ENCODE data around the gene ITGB1BP2.
"Not testable (repeated sequence)": the region's sequence is repeated elsewhere in the genome, so short reads cannot be mapped to it uniquely, and the experiment has no call there.

Gene ITGB1BP2

DNA sequence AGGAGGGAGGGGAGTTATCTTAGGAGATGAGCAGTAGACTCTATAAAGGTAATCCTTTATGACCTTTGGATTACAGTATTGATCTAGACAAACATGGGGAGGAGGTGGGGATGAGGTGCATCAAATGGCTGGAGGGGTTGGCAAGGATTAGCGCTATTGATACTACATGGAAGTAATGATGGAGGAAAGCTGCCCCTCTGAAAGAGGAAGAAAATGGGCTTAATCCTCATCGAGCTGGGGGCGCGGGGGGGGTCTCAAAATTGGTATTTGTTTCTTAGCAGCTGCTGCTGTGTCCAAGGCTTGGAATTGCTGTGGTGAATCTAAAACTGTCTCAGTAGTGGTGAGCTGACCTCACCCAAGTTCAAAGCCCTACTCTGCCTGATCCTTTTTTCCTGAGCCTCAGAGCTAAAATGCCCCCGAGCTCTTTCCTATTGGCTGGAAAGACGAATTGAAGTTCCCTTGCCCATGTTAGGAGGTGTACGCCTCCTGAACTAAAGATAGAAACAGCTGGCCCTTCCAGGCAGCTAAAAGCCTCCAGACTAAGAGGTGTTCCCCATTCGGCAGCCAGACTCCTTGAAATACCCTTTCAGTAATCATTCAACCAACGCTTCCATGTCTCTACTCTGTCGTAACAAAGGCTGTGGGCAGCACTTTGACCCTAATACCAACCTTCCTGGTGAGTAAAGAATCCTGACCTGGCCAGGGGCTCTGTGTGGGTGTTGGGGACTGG is at the start of gene ITGB1BP2:
Gene ITGB1BP2, plus strand, starts transcription at position 556 of the 730 bp plus-strand sequence. Its CDS starts 57 bp downstream, at position 613.
- no peak for DNase-seq

GRCh38 chrX:71252221-71252620 is 49.3 kb upstream of the ITGB1BP2 start:
- DNase-seq = no peak

- DNase-seq = peak; percentile 34
These were observed 48.1 kb upstream of the ITGB1BP2 start for GRCh38 chrX:71253253-71254091.

- DNase-seq = peak; percentile 77
These were observed 47.2 kb upstream of the ITGB1BP2 start, which contains the start of gene ZMYM3 for GRCh38 chrX:71254092-71254963. Gene ZMYM3 (minus strand): TSS chrX:71254140. CDS start chrX:71253255, 885 bp downstream.

DNA sequence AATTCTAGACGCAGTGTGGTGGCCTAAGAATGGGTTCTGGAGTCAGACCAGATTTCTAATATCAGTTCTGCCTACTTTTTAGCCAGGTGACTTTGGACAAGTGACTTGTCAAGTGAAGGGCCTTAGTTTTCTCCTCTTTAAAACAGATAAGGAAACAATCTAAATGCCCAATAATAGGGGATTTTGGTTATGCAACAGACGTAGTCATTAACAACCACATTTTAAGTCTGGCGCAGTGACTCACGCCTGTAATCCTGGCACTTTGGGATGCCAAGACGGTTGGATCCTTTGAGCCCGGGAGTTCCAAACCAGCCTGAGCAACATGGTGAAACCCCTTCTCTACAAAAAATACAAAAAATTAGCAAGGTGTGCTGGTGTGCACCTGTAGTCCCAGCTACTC is 45.5 kb upstream of the ITGB1BP2 start:
- DNase-seq = no peak

DNA sequence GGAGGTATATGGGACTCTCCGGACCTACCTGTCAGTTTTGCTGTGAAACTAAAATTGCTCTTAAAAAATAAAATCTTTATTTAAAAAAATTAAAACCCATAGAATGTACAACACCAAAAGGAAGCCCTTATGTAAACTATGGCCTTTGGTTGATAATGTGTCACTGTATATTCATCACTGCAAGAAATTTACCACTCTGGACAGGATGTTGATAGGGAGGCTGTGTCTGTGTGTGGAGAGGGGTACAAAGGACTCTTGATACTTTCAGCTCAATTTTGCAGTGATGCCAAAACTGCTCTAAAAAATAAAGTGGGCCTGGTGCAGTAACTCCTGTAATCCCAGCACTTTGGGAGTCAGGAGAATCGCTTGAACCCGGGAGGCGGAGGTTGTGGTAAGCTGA is 44.7 kb upstream of the ITGB1BP2 start:
- no peak for DNase-seq

DNA sequence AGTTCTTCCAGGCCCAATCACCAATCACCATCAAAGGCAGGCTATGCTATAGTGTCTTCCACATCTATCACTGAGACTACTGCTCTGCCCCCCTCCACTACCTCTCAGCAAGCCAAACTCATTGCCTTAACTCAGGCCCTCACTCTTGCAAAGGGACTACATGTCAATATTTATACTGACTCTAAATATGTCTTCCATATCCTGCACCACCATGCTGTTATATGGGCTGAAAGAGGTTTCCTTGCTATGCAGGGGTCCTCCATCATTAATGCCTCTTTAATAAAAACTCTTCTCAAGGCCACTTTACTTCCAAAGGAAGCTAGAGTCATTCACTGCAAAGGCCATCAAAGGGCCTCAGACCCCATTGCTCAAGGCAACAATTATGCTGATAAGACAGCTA is 32.9 kb upstream of the ITGB1BP2 start:
- not testable (repeated sequence) for DNase-seq

DNA sequence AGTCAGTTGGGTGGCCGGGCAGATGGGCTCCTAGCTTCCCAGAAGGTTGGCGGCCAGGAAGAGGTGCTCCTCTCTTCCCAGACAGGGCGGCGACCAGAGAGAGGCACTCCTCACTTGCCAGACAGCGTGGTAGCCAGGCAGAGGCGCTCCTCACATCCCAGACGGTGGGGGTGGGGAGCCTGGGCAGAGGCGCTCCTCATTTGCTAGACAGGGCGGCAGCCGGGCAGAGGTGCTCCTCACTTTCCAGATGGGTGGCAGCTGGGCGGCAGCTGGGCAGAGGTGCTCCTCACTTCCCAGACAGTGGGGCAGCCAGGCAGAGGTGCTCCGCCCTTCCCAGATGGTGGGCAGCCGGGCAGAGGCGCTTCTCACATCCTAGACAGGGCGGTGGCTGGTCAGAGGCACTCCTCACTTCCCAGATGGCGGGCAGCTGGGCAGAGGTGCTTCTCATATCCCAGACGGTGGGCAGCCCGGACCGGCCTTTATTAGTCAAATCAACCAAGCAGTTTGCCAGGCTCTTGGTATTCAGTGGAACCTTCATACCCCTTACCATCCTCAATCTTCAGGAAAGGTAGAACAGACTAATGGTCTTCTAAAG is 31.7 kb upstream of the ITGB1BP2 start:
- DNase-seq = no peak

GRCh38 chrX:71272313-71272712 is 29.2 kb upstream of the ITGB1BP2 start:
- DNase-seq = not testable (repeated sequence)

DNA sequence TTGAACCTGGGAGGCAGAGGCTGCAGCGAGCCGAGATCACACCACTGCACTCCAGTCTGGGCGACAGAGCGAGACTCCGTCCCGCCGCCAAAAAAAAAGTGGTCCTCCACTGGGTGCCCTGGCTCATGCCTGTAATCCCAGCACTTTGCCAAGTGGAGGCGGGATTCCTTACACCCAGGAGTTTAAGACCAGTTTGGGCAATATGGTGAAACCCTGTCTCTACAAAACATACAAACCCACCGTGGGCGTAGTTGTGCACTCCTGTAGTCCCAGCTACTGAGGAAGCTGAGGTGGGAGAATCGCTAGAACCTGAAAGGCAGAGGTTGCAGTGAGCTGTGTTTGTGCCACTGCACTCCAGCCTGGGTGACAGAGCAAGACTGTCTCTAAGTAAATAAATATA is 20.2 kb upstream of the ITGB1BP2 start:
- DNase-seq = not testable (repeated sequence)

DNA sequence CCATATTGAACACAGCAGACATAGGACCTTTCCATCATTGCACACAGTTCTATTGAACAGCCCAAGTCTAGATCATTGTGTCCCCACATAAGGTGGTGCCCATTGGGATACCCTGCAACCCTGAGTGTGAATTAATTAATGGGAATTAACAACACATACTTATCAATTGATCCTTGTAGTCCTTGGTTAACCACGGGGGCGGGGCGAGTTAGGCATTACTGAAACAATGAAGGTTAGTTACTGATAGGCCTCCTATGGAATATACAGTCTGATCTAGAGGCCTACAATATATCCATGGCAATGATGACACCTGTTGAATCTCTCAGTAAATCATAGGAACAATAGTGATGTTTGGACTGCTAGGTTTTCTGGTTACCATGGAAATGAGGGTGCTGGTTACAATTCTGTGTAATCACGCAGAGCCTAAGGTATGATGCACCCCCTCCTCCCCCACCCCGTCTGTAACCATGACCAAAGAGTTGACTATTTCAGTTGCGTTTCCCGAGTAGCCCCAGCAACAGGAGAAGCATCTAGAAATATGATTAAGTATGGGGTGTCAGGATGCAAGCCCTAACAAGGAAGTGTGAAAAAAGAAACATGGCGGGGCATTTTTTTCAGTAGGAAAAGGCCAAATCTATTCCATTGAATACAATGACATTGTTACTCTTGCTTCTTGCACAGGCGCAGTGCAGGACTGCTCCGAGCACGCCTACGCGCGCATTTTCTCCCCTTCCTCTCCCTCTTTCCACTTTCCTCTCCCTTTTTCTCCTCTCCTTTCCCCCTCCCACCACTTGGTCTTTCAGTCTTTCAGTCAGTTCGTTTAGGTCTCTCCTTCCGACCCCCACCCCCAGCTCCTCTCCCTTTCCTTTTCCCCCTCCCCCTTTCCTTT is 18.8 kb upstream of the ITGB1BP2 start:
- no peak for DNase-seq

GRCh38 chrX:71283403-71284143 is 18.0 kb upstream of the ITGB1BP2 start, which contains the start of gene NONO:
Gene NONO (plus strand): TSS chrX:71283635. CDS start chrX:71290638, 7,003 bp downstream.
- peak; percentile 81 for DNase-seq

- DNase-seq = no peak
These were observed 15.6 kb upstream of the ITGB1BP2 start for GRCh38 chrX:71285929-71286328.

GRCh38 chrX:71291381-71291780 is 10.2 kb upstream of the ITGB1BP2 start:
- DNase-seq = no peak

- DNase-seq = no peak
These were observed 8.7 kb upstream of the ITGB1BP2 start for GRCh38 chrX:71292669-71293365.

- DNase-seq = no peak
These were observed 4.7 kb upstream of the ITGB1BP2 start for GRCh38 chrX:71296806-71297205.

GRCh38 chrX:71298119-71298518 is 3.4 kb upstream of the ITGB1BP2 start:
- no peak for DNase-seq

- not testable (repeated sequence) for DNase-seq
These were observed 1.5 kb upstream of the ITGB1BP2 start for GRCh38 chrX:71300064-71300463.

- DNase-seq = not testable (repeated sequence)
These were observed 1.1 kb upstream of the ITGB1BP2 start for GRCh38 chrX:71300495-71300894.
